SK-N-MC (cell line): ENCODE data around the gene RGS7.

Source experiments
- EZH2 ChIP-seq: fragments of 200-600 bp; sonication (generic); IDR thresholded peaks from one replicate; pipeline ENCODE4 v1.6.1; 2017; ENCODE audit warnings: antibody characterized with exemption
- FOXP2 ChIP-seq: optimal IDR thresholded peaks from 2 replicates; pipeline ENCODE3; 2011; ENCODE audit warnings: mild to moderate bottlenecking, moderate library complexity; ENCODE audit not compliant: insufficient read depth; ENCODE audit errors: extremely low read length, control extremely low read depth
- POLR2AphosphoS5 ChIP-seq: IDR thresholded peaks from 2 replicates; pipeline ENCODE4 v1.6.1; 2012; ENCODE audit warnings: mild to moderate bottlenecking, low read depth, low read length, borderline replicate concordance

DNA sequence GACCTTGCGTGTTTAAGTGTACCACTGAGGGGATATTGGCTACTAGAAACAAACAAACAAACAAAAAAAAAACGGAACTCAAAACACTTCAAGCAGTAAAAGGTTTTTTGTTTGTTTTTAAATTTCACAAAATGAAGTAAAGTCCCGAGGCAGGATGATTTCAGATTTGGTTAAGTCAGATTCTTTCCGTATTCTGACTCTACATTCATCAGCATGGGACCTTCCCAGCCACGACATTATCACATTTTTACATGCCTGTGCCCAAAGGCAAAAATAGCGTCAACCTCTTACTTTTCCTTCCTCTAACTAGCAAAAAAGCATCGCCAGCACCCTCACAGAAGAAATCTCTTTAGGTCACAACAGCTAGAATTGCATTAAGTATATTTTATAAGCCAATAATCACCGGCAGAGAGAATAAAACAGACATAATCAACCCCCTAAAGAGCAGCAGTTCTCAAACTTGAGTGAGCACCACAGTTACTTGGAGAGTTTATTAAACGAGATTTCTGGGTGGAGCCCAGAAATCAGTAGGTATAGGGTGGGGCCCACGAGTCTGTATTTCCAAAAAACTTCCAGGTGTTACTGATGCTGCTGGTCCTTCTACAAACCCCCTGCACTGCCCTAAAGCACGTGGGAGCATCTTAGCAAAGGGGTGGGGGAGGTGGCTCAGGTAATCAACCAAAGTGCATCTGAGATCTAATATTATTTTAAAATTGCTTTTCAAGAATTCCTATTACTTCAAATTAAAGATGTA, 227.6 kb downstream of the RGS7 start:
- no peak for TF ChIP-seq EZH2
- TF ChIP-seq POLR2AphosphoS5 = no peak
- TF ChIP-seq FOXP2 = no peak
